CD4-positive, alpha-beta T cell treated with Interferon gamma for 1 hour (primary cell): ENCODE results near the gene CLSTN2.

Source experiments
- DNase-seq: peaks from one replicate; pipeline ENCODE4 v3.0.0-alpha.2; 2020

CLSTN2 gene

DNA sequence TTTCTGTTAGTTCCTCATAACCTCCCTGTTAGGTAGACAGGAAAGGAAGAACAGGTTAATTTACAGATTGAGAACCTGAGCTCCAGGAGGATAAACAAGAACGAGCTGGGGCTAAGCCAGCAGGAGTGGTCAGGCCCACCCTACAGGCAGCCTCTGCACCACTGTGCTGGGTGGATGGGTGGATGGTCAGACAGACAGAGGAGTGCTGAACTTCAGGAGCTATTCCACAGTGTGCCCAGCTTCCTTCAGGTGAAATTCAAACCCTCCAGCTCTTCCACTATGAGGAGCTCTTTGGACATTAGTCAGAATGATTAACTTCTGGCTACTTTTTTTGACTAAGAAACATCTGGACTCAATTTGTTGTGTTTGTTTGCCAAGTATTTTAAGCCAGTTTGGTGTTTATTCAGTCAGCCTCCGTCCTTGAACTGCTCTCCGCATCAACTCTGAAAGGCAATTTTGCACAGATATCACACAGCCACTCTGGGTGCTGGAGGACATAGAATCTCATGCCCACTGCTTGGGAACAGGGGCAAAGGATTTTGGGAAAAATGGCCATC, 361.9 kb downstream of the CLSTN2 start:
- DNase-seq = no peak

DNA sequence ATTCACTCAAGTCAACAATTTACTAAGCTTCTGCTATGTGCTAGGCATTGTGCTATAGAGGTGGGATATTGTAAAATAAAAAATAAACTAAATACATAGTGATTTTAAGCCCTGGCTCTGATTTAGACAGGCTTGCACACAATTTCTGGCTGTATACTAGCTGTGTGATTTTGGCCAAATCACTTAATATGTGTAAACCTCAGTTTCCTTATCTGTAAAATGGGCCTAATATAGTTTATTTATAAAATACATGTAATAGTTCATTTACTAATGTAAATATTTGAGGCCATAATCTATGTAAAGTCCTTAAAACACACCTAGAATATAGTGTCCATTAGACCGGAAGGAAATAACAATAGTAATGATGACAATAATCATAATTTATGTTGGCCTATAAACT, 363.1 kb downstream of the CLSTN2 start:
- DNase-seq = no peak

DNA sequence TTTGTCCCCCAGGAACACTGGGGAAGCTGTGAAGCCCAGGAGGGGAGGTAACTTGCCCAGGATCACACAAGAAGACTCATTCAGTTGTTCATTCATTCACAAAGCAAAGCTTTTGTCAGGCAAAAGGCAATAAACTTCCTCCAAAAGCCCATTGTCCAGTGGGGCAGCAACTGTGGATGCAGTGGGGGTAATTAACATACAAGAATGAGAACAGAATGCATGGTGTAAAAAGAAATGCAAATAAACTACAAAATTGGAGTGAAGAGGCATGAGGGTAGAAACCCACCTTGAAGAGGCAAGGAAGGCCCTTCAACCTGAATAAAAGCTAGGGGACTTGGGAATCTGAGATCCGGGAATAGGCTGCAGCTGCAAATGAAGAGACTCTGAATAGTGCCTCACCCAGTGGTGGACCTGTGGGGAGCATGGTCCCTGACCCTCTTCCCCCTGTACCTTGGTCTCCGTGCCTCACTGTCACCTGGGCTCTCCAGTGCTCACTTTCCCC, 363.6 kb downstream of the CLSTN2 start:
- DNase-seq = no peak

DNA sequence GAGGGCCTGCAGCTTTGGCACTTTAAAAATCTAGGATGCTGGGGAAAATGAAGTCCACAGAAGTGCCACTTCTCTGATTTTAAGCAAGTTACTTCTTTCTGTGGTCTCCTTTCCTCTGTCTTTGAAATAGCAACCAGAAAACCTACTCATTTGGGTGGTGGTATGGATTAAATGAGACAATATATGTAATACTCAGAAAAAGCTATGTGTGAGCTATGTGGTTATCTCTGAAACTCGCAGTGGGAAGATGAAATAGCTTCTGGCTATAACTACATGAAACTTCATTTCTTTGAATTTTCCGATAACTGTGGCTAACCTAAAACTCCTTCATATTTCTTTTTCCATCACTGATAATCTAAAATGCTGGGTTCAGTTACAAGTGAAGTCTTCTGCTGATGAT, 368.9 kb downstream of the CLSTN2 start:
- DNase-seq = no peak

DNA sequence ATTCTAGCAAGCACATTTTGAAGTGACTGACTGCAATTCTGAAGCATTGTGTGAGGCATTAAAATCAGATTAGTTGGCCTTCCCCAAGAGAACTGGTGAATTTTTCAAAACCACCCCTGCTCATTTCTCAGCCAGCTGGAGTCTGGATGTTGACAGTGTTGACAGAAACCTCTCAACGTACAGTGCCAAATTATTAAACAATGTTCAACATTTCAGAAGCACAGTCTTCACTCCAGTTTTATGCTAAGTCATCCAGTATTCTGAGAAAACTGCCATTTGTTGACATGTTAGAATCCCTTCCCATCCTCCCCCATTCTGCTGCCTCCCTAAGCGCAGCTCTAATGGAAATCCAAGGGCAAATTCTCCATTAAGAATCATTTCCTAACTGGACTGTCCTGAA, 373.6 kb downstream of the CLSTN2 start:
- DNase-seq = no peak

DNA sequence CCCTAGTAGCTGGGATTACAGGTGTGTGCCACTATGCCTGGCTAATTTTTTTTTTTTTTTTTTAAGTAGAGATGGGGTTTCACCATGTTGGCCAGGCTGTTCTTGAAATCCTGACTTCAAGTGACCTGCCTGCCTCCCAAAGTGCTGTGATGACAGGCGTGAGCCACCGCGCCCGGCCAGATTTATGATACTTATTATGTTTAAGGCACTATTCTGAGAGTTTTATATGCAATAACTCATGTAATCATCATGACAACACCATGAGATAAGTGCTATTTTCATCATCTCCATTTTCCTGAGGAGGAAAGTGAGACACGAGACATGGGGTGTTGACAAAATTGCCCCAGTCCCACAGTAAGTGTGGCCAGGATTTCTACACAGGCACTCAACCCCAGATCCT, 376.4 kb downstream of the CLSTN2 start:
- DNase-seq = no peak

DNA sequence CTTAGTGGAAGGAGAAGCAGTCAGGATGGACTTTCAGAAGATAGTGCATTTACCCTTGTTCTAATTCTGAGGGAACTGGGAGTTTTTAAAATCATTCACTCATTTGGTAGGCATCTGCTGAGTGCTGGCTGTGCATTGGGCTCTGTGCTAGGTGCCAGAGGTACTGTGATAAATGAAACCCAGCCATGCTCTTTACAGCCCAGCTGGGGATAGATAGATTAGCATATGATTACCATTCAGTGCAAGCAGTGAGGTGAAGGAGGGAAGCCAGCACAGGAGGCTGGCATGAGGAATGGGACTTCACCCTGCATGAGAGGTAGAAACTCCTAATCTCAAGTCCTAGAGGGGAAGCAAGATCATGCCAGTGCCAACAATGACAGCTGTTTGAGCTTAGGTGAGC, 381.0 kb downstream of the CLSTN2 start:
- no peak for DNase-seq

DNA sequence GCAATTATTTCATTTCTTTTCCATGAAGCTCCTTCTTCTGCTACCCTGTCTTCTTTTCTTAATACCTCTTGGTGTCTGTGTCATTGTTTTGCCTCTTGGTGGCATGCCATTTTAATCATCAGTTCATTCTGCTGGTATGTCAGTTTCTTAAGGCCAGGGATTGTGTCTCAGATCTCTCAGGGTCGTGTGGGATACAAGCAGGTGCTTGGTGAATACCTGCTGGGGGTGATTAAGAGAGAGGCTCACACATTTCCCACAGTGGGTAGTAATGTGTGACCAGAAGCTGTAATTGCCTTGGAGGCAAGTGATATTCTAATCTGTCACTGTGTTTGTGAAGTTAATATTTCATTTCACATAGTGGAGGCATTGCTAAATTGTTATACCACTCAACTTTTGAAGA, 381.5 kb downstream of the CLSTN2 start:
- DNase-seq = no peak

DNA sequence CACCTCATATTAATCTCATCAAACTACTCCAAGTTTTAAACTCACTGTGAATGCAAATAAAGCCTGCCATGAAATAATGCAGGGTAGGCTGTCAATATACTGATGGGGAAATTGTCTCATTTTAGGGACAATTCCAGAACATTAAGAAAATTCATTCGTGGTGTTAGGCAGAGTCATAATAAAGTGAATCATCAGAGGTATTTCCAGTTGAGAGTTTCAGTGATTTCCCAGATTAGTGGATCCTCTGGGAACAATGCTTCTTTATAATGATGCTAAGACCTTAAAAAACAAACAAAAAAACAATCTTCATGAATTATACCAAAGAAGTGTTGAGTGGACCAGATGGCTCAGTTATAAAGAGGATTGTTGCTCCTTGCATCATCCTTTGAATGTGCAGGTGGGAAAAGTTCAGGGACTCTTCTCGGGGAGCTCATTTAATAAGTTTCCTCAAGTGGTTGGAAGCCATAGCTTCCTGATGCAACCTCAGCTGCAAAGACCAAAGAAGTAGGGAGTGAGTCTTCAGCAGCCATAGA, 381.9 kb downstream of the CLSTN2 start:
- no peak for DNase-seq

DNA sequence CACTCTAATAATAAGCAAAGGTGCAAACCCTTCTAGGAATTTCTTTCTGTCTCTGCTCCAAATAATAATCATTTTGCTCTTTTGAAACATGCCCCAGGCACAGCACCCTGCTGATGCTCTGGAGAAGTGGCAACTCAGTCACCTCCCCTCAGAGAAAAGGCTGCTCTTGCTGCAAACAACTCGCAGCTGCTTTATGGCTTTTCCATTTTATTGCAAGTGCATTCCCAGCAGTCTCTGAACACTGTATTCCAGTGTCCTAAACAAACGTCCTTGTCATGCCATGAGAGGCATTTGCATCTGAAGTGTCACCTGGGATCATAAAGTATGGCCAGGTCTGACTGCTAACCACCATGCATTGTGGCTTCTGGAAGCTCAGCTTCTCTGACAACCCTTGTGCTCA, 384.8 kb downstream of the CLSTN2 start:
- no peak for DNase-seq

DNA sequence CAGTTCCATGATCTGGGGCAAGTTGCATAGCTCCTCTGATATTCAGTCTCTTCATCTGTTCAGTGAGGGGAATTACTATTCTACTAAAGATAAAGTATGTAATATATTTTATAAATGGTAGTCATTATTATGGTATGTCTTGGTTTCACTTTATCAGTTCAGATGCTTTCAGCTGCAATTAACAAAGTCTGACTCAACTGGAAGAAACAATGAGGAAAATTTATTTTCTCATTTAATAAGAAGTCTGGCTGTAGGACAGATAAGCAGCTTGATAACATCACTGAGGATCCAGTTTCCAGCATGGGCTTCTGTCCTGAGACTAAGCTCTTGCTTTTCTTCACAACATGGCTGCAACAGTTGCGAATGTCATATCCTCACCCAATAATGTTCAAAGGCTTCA, 388.6 kb downstream of the CLSTN2 start:
- no peak for DNase-seq

DNA sequence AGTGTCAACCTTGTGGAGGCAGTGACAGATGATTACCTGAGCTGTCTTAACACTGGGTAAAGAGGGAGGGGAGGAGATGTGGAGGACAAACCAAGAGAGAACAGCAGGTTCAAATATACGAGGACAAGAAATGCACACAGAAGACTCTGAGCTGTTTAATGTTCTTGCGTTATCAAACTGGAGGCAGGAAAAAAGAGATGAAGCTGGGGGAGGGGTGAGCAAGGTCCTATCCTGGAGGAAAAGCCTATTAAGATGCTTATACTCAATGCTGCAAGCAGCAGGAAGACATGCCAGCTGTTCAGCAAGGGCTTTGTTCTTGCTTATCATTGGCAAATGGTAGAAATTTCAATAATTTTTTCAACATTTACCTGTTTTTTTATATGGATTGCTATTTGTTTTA, 397.1 kb downstream of the CLSTN2 start:
- DNase-seq = no peak

DNA sequence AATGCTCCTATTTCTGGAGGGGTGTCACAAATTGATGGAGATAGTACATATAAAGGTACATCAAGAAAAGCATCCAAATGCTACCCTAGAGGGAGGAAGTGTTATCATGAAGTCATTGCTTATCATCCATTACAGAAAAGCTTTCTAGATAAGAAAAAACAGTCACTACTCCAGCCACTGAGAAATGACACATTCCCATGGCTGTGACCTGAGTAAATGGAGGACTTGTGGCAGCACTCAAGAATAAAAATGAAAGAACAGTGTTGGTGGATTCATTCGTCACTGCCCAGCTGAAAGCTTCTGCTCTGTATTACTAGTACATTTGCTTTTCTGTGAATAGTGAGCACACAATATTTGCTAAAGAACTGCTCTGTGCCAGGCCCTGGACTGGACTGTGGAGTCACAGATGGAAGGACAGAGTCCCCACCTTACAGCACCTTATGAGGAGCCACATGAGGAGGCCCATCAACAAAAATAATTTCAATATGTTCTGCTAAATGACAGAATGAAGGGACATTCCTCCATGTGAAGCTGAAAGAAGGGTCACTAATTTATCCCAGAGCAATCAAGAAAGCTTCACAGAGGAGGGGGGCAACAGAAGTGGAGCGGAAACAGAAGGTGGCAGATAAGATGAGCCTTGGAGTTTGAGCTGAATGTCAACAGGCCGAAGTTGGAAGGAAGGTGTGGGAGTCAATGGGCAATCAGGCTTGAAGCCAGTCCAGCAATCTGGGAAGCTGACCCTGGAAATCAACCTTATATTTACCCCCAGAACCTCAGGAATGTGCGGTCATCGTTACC, 399.3 kb downstream of the CLSTN2 start:
- no peak for DNase-seq

DNA sequence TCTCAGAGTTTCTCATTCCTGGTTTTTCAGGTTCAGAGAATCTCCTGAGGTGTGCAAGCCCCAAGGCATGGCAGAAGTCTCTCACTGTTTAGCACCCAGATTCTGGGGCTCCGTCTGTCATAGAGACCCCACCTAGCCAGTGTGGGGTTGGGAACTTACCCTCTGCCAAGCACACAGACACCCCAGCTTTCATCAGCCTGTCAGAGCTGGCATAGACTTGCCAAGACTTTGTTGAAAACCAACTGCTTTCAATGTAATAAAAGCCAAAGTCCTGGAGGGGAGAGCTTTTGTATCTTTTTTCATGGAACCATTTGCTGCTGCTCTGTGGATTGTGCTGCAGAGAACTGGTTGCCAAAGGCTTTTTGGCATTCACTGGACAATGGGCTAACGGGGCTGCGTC, 401.5 kb downstream of the CLSTN2 start:
- no peak for DNase-seq

DNA sequence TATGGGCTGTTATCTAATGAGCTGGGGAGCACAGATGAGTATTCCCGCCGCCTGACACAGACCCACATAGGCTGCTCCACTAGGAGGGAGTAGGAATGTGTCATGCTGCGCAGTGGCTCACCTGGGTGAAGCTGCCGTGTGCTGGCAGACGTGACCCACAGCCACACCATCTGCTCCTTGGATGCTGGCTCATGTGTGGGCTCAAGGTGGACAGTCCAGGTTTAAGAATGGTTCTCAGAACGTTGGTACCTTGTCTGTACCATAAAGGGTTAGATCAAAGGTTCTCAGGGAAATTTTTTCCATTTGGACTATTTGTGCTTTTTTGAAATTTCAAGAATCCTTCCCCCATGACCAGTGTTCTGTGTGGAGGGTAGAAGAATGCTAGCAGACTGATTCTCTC, 403.9 kb downstream of the CLSTN2 start:
- no peak for DNase-seq

DNA sequence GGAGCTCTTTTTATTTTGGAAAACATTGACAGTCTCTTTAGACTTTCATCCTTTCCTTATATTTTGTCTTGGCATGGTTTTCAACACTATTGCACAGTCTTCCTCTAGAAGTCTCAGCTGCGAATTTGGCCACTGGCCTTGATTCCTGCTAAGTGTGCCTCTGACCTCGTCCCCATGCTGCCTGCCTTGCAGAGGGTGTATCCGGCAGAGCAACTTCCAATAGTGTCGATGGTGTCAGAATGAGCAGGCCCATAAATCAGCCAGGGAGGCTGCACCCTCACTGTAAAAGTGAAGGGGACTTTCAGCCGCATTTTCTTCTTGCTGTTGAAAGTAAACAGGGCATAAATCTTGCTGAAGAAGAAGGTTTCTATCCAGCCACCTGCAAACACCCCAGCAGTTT, 406.2 kb downstream of the CLSTN2 start:
- DNase-seq = no peak

DNA sequence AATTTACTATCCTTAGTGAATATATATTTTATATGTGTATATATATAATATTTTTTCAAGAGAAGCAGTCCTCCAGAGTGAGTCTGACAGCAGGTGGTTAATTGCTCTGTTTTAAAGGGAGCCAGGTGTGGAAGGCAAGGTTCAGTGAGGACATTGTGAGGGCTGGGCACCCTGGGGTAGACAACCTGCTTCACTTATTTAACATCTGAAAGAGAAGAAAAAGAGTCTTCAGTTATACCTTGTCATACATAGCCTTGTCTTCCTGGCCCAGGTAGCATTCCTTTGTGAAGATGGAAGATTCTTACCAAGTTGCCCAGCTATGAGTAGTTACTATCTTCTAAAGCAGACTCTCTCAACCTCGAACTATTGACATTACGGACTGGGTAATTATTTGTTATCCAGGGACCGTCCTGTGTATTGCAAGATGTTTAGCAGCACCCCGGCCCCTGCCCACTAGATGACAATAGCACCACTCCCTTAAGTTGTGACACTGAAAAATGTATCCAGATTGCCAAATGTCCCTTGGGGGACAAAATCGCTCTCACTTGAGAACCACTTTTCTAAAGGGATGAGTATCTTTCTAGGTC, 406.9 kb downstream of the CLSTN2 start:
- no peak for DNase-seq

DNA sequence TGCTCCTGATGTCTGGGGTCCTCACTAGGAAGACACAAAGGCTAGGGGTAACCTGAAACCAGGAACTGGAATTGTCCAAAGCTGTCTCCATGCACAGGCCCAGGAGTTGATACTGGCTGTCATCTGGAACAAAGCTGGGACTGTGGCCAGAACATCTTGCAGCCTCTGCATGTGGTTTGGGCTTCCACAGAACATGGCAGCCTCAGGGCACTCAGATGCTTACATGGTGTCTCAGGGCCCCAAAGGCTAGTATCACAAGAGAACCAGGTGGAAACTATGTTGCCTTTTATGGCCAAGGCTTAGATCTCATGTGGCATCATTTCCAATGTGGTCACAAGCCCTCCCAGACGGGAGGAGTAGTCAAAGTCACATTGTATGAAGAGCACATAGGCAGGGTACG, 407.7 kb downstream of the CLSTN2 start:
- DNase-seq = no peak

DNA sequence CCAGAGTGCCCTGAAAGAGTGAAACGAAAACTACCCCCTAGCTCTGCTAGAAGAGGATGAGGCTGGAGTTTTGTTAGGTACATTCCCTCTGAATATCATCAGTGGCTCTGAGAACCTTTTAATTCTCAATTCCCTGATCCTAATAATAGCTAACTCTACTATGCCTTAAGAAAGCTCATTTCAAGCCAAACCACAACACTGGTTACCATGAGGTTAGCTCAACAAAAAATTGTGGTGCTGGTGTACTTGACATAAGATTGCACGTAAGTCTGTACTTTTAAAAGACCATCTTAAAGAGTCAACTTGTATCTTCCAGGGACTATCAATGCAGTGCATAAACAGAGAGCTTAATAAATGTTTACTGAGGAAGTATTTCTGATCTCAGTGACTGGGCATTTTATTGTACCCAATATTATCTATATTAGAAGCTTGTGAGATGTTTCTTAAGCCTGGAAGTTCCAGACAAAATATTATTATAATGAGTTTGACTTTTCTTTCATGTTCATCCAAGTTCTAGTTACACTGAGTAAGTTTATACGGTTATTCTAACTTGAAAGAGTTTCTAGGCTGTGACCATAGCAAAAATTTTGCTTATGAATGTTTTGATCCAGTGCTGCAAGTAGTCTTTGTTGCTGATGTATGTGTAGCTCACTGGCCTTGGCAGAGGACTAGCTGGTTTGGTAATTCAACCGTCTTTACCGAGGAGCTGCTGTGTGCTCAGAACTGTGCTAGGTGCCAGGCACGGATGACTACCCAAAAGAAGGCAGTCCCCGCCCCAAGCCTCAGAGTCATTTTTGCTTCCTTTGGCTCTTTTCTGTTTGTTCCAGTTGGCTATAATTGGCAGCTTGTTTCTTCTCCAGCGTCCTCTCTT, 408.5 kb downstream of the CLSTN2 start:
- DNase-seq = no peak

DNA sequence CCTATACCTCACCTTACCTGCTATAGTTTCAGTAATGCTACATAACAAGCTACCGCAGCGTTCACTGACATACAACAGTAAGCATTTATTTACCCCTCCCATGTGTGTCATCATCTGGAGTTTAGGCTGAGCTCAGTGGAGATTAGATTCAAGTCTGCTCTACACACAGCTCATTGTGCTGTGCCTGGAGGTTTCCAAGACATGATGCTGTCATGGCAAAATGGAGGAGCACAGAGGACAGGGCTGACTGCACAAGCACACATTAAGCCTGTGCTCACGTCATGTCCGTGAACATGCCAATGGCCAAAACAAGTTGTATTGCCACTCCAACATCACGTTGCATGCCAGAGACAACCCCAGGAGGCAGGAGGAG, 409.1 kb downstream of the CLSTN2 start:
- no peak for DNase-seq

DNA sequence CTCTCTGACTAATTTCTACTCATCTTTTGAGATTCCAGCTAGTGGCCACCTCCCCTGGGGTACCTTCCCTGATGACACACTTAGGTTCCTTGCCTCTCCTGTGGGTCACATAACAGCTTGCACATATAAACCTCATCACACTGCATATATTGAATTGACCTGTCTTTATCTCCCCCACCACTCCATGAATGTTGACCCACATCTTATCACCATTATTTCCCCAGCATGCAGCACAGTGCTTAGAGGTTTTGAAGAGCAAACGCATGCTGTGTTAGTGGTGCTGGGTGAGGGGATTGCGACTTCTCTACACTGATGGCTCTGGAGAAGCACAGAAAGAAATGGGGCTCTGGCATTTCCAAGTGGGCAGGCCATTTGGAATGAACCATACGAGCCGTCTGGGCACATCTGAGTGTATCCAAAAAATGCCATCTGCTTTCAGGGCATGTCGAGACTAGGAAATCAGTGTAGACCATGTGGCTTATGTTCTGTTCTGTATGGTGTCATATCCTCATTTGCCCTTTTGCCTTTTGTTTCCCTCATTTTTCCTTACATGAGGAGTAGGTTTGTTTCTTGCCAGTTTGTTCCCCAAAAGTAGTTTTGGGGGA, 409.7 kb downstream of the CLSTN2 start:
- DNase-seq = no peak

DNA sequence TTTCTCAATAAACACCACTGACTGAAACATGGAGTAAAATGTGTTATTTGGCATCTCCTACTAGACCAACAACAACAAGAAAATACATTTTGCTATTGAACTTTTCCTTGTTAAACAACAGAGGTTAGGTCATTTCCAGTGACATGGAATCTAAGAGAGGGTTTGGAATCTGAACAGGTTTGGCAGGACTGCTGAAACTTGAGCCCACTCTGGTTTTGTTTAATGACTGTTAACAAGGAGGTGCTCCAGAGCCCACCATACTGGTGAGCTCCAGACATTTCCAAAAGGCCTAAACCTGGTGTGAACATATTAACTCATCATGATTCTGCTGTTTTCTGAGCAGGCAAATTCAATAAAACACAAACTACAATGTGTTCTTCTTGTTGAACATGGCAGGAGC, 412.2 kb downstream of the CLSTN2 start:
- DNase-seq = no peak

DNA sequence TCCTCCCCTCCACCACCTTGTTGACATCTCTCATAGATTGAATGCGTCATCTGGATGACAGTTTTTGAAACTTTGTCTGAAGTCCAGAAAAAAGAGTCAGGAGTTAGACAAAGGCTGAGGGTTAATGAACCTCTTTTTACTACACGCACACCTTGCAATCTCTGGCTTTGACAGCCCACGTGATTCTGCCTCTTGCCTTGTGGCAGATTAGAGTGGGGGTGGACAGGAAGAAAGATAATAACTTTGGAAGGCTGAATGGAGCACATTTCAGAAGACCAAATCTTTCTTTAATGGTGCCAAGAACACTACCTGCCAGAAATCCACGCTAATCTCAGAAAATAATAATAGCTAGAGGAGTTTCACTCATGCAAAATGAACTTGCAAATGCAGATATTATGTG, 415.0 kb downstream of the CLSTN2 start:
- no peak for DNase-seq
